ENCODE measurements around the gene GFY.
A peak's percentile ranks its signal among the peaks of the same experiment; 100 is the strongest.
"Not testable (repeated sequence)": the region's sequence is repeated elsewhere in the genome, so short reads cannot be mapped to it uniquely, and the experiment has no call there.

GFY gene

GRCh38 chr19:49444100-49444700, 19.0 kb downstream of the GFY start:
- not testable (repeated sequence) for DNase-seq

- DNase-seq, result no peak
Measured at GRCh38 chr19:49445997-49446396, 20.8 kb downstream of the GFY start.

DNA sequence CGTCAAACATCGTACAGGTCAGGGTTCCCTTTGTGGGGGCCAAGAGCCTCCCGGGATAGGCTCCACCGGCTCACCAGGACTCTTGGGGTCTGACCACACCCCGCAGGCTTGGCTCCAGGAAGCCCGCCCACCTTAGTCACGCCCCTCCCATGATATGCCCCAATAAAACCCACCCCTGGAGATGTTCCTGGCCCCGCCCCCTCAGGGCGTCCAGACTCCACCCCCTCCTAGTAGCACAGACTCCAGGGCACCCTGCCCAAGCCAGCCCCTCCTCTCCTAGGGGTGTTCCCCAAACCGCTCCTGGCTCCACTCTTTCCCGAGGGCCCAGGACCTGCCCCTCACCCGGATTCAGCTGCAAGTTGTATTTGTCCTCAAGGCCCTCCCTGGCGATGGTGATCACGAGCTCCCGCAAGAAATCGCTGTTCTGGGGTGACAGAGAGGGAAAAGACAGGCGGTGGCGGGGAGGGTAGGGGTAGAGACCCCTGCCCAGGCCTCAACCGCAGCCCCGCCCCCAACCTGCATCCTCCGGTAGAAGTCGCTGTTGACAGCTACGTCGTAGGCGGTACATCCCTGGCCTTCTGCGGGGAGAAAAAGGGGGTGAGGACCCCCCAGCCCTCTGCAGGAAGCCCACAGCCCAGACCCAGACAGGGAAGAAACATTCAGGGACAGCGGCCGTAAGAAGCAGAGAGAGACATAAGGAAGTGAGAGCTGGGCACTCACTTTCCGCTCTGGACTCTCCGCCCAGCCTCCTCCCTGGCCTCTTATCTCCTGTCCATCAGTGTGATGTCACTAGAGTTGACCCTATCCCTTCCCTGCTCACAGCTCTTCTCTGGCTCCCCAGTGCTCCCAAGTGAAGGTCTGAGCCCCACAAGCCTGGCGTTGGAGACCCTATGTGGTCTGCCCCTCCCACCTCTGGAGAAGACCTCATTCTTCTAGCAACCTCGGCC, 22.6 kb downstream of the GFY start:
- DNase-seq, result no peak

- DNase-seq, result no peak
Measured at GRCh38 chr19:49448432-49448786, 23.2 kb downstream of the GFY start.

DNA sequence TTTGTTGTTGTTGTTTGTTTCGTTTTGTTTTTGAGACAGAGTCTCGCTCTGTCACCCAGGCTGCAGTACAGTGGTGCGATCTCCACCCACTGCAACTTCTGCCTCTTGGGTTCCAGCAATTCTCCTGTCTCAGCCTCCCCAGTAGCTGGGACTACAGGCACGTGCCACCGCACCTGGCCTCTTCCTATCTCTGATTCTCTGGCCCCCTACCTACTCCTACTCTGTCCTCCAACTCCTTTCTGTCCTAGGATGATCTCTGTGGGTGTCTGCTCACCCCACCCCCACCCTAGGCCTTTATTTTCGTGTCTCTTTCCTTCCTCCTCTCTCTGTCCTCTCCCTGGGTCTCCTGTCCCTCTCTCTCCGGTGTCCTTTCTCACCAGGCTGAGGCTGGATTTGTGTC, 25.2 kb downstream of the GFY start:
- DNase-seq, result no peak

GRCh38 chr19:49451430-49452181, 26.4 kb downstream of the GFY start, which contains the start of gene PIH1D1:
TSS of gene PIH1D1 (minus strand) at chr19:49451814. CDS start at chr19:49451574, 240 bp downstream.
- DNase-seq, result peak; percentile 98

- peak; percentile 98 for DNase-seq
Measured at GRCh38 chr19:49453013-49453756, 28.0 kb downstream of the GFY start, which contains the start of gene ALDH16A1. TSS of gene ALDH16A1 (plus strand) at chr19:49453225. CDS start at chr19:49453332, 107 bp downstream.

- peak; percentile 55 for DNase-seq
Measured at GRCh38 chr19:49453757-49454240, 28.6 kb downstream of the GFY start.

GRCh38 chr19:49455773-49456172, 30.6 kb downstream of the GFY start:
- no peak for DNase-seq

DNA sequence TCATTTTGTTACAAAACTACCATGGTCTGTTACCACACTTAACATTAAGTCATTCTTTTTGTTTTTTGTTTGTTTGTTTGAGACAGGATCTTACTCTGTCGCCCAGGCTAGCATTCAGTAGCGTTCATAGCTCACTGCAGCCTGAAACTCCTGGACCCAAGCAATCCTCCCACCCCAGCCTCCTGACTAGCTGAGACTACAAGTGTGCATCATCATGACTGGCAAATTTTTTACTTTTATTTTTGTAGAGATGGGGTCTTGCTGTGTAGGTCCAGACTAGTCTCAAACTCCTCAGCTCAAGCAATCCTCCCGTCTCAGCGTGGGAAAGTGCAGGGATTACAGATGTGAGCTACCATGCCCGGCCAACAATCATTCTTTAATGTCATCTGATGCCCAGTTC, 31.1 kb downstream of the GFY start:
- DNase-seq, result no peak

DNA sequence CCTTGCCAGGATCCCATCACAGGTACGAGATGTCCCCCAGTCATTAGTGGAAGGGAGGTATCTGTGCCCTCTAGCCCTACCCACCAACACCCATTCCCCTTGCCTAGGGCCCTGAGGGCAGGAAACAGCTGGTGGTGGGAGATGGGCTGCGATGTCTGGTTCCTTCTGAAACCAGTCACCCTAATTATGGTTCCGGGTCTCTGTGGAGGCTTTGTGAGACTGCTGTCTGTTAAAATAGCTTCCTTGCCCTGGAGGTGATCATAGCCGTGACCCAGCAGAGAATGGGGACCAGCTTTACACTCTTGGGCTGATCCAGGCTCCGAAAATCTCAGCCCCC, 33.3 kb downstream of the GFY start:
- DNase-seq, result no peak

DNA sequence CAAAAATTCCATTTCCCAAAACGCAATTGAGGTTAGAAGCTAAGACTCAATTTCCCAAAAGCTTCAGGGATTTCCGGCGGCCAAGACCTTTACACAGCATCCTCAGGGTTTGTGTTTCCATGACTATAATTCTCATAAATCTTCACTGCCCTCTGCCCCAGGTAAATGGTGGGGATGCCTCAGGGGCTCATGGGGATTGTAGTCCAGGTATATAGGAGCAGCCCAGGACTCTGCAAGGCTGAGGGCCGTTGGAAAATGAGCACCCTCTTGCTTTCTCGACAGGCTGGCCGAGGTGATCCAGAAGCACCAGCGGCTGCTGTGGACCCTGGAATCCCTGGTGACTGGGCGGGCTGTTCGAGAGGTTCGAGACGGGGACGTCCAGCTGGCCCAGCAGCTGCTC, 34.2 kb downstream of the GFY start:
- no peak for DNase-seq

DNA sequence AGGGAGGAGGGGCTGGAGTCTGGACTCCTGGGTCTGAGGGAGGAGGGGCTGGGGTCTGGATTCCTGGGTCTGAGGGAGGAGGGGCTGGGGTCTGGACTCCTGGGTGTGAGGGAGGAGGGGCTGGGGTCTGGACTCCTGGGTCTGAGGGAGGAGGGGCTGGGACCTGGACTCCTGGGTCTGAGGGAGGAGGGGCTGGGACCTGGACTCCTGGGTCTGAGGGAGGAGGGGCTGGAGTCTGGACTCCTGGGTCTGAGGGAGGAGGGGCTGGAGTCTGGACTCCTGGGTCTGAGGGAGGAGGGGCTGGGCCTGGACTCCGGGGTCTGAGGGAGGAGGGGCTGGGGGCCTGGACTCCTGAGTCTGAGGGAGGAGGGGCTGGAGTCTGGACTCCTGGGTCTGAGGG, 35.9 kb downstream of the GFY start:
- not testable (repeated sequence) for DNase-seq

DNA sequence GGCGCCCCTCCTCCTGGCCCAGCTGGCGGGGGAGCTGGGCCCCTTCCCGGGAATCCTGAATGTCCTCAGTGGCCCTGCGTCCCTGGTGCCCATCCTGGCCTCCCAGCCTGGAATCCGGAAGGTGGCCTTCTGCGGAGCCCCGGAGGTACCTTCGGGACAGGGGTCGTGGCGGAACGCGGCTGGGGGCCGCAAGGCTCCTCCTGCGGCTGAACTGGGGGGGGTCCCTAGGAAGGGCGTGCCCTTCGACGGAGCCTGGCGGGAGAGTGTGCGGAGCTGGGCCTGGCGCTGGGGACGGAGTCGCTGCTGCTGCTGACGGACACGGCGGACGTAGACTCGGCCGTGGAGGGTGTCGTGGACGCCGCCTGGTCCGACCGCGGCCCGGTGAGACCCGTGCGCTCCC, 36.5 kb downstream of the GFY start:
- no peak for DNase-seq

DNA sequence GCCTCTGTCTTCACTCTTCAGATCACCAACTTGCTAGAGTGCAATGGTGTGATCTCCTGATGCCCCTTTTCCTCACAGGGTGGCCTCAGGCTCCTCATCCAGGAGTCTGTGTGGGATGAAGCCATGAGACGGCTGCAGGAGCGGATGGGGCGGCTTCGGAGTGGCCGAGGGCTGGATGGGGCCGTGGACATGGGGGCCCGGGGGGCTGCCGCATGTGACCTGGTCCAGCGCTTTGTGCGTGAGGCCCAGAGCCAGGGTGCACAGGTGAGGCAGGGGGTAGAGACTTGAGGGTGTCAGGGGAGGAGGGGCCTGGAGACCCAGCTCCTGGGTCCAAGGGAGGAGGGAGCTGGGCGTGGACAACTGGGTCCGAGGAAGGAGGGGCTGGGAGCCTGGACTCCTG, 37.3 kb downstream of the GFY start:
- no peak for DNase-seq

DNA sequence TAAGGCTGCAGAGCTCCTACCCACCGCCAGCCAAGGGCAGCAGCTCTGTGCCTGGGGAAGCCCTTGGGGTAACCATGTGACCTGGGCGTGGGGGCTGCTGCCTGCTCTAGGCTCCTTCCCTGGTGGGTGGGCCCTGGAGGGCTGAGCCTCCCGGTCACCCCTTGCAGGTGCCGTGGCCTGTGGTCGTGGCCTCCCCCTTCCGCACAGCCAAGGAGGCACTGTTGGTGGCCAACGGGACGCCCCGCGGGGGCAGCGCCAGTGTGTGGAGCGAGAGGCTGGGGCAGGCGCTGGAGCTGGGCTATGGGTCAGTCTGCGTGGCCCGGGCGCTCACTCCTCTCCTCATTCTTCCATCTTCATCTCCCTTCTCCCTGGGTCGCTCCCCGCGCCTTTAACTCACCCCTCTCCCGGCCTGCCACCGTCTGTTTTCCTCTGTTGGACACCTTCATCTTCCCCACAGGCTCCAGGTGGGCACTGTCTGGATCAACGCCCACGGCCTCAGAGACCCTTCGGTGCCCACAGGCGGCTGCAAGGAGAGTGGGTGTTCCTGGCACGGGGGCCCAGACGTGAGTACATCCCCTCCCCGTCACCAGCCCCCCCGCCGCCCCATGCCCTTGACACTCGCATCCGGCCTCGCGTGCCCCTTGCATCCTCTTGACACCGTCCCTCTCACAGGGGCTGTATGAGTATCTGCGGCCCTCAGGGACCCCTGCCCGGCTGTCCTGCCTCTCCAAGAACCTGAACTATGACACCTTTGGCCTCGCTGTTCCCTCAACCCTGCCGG, 39.0 kb downstream of the GFY start:
- DNase-seq, result no peak

DNA sequence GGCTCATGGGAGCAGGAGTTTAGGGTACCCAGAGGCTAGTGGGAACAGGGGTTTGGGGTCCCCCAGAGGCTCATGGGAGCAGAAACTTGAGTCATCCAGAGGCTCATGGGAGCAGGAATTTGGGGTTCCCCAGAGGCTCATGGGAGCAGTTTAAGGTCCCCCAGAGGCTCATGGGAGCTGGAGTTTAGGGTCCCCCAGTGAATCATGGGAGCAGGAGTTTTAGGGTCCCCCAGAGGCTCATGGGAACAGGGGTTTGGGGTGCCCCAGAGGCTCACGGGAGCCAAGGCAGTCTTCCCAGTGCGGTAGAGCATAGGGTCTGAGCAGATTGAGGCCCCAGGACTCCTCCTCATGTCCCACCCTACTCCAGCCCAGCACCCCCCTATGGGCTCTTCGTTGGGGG, 40.2 kb downstream of the GFY start:
- DNase-seq, result no peak

GRCh38 chr19:49468199-49468598, 43.0 kb downstream of the GFY start:
- no peak for DNase-seq

GRCh38 chr19:49468746-49469447, 43.7 kb downstream of the GFY start:
- DNase-seq, result peak; percentile 99

DNA sequence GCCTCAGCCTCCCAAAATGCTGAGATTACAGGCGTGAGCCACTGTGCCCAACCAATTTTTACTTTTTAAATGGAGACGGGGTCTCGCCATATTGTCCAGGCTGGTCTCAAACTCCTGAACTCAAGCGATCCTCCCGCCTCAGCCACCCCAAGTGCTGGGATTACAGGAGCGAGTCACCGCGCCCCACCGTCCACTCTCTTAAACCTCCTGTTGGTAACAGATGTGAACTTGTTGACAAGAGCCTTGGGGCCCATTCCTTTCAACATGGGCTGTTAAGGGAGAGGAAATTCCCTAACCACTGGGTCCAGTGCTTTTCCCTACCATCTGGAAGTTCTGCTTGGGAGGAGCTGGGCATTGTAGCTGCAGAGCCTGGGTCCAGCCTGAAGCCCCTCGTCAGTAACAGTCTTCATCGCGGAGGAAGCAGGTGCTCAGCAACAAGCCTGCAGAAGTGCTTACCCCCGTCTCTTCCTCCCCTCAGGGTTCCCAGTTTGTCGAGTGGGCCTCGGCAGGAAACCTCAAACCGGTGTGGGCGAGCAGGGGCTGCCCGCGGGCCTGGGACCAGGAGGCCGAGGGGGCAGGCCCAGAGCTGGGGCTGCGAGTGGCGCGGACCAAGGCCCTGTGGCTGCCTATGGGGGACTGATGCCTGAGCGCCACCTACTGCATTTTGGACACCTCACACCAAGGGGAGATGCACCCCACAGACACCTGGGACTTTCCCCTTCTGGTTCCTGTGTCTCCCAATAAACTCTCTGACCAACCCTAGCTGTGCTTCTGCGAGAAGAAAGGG, 44.8 kb downstream of the GFY start:
- DNase-seq, result peak; percentile 94
